22Rv1 (cell line): Measurements from ENCODE around the gene PSMG3.

Source experiments
- H3K27ac ChIP-seq: fragments of 450-650 bp; 2 replicates; pipeline ENCODE4 v1.5.1; 2017
- CTCF ChIP-seq: fragments of 450-650 bp; IDR thresholded peaks from 2 replicates; pipeline ENCODE4 v1.5.1; 2017; ENCODE audit warnings: mild to moderate bottlenecking
- ZFX ChIP-seq: fragments of 450-650 bp; IDR thresholded peaks from 2 replicates; pipeline ENCODE4 v1.6.1; 2017; ENCODE audit warnings: antibody characterized with exemption, borderline replicate concordance

PSMG3 gene

GRCh38 chr7:1576521-1577253, 6.9 kb upstream of the PSMG3 start:
- no peak for TF ChIP-seq ZFX
- TF ChIP-seq CTCF, result no peak
- no peak overlapping the region for H3K27ac ChIP-seq

DNA sequence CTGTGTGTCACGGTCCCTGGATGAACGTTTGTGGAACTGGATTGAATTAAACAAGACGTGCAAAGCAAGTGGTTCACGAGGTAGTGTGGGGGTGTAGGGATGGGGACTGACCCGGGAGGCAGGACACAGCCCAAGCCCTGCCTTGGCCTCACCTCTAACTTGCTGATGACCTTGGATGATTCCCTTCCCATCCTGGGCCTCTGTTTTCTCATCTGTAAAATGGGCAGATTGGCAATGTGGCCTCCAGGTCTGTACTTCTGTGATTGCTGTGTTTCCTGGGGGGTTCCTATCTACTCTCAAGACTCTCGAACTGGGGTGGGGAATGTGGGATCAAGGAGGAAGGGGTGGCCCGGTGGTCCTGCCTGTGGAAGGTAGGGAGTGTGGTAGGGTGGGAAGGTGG, 6.0 kb upstream of the PSMG3 start:
- no peak overlapping the region for H3K27ac ChIP-seq

GRCh38 chr7:1572111-1572822, 2.4 kb upstream of the PSMG3 start:
- no peak for TF ChIP-seq ZFX
- TF ChIP-seq CTCF, result no peak
- no peak overlapping the region for H3K27ac ChIP-seq

More for the DNA sequence above, 6.0 kb upstream of the PSMG3 start:
- TF ChIP-seq CTCF (no peak), ZFX (no peak)

GRCh38 chr7:1569440-1569832, 396 bp downstream of the PSMG3 start:
- TF ChIP-seq ZFX (no peak), CTCF (no peak)
- peak overlapping the region; percentile 78 for H3K27ac ChIP-seq

- no peak for TF ChIP-seq ZFX
- TF ChIP-seq CTCF, result no peak
- H3K27ac ChIP-seq, result peak overlapping the region; percentile 78
Observed at GRCh38 chr7:1569016-1569415, 816 bp downstream of the PSMG3 start.

- TF ChIP-seq ZFX (no peak), CTCF (no peak)
- peak overlapping the region; percentile 78 for H3K27ac ChIP-seq
Observed at GRCh38 chr7:1567896-1568510, 1.8 kb downstream of the PSMG3 start.
